Lung (tissue), 12 donors: ENCODE results near the gene ZBTB42. TPM values are rescaled to one million over a fixed set of nuclear protein-coding genes. Genes with fewer than 3 reads are reported as not detected.

ENCODE experiments used
- ATAC-seq: fragments of 200-7000 bp; cut with Tn5 transposase; one replicate; pipeline ENCODE4 v1.9.1; 2020; ENCODE audit warnings: moderate number of reproducible peaks; ENCODE audit not compliant: insufficient read depth, low FRiP score
- DNase-seq, 3 donors: peaks; one replicate each; pipeline ENCODE4 v3.0.0-alpha.2; 2013 to 2017
- H3K27ac ChIP-seq, 2 donors: one replicate each; pipeline ENCODE4 v1.5.1; 2013; ENCODE audit warnings: mild to moderate bottlenecking in 2 of 2, moderate library complexity in 2 of 2, control low read depth in 1 of 2, inconsistent platforms in 1 of 2, low read depth in 1 of 2, low read length in 1 of 2
- H3K27me3 ChIP-seq, 3 donors: one replicate each; pipeline ENCODE4 v1.5.1; 2013; ENCODE audit warnings: low read length in 2 of 3; ENCODE audit not compliant: control insufficient read depth in 3 of 3, insufficient read depth in 3 of 3
- H3K36me3 ChIP-seq, 4 donors: one replicate each; pipeline ENCODE4 v1.5.1; 2013; ENCODE audit warnings: low read length in 4 of 4, mild to moderate bottlenecking in 1 of 4, moderate library complexity in 1 of 4; ENCODE audit not compliant: control insufficient read depth in 4 of 4, insufficient read depth in 4 of 4
- H3K4me1 ChIP-seq, 5 donors: one replicate each; pipeline ENCODE4 v1.5.1; 2013; ENCODE audit warnings: low read length in 5 of 5, mild to moderate bottlenecking in 2 of 5, moderate library complexity in 1 of 5; ENCODE audit not compliant: control insufficient read depth in 5 of 5, insufficient read depth in 5 of 5
- H3K4me3 ChIP-seq: one replicate; pipeline ENCODE4 v1.5.1; 2013; ENCODE audit warnings: mild to moderate bottlenecking, control low read depth, moderate library complexity
- H3K9ac ChIP-seq, 2 donors: one replicate each; pipeline ENCODE4 v1.5.1; 2013; ENCODE audit warnings: low read length in 2 of 2, control low read depth in 1 of 2; ENCODE audit not compliant: insufficient read depth in 1 of 2
- H3K9me3 ChIP-seq, 4 donors: one replicate each; pipeline ENCODE4 v1.5.1; 2013; ENCODE audit warnings: low read length in 3 of 4, mild to moderate bottlenecking in 1 of 4, moderate library complexity in 1 of 4; ENCODE audit not compliant: control insufficient read depth in 4 of 4, insufficient read depth in 3 of 4
- WGBS, 2 donors: extraction: QIAGEN DNeasy Blood & Tissue Kit; methylation state at CpG; one replicate each; pipeline ENCODE4 v1.1.7; 2013; 5-methylcytosine and 5-hydroxymethylcytosine counted together
- polyA plus RNA-seq, 2 donors: library from polyadenylated mRNA; stranded (reverse); fragments of 200-250 nt; gene quantifications; one replicate each; pipeline ENCODE4 v1.2.1, GENCODE V29; 2013
- total RNA-seq, 2 donors: library from RNA; depleted of rRNA in 1 of 2; stranded (reverse); fragments of >200 nt in 1 of 2; gene quantifications; one replicate each; pipeline ENCODE4 v1.2.1, GENCODE V29; 2014 to 2021
- TF ChIP-seq, protein P1 (sequence below): IDR thresholded peaks from 2 replicates; pipeline ENCODE4 v1.5.1; 2012; ENCODE audit warnings: mild to moderate bottlenecking; ENCODE audit errors: control extremely low read depth, extremely low read depth
- donor health status: control.
- donor health status: control.
- donor health status: Bipolar disorder and iron deficiency.
- donor health status: healthy.
- donor health status: DM: yes; HTN: yes; CAD: no.

The ZBTB42 gene
- total and polyA plus RNA-seq, 4 donors = 10.2 to 18.6 (median 11.7) TPM

DNA sequence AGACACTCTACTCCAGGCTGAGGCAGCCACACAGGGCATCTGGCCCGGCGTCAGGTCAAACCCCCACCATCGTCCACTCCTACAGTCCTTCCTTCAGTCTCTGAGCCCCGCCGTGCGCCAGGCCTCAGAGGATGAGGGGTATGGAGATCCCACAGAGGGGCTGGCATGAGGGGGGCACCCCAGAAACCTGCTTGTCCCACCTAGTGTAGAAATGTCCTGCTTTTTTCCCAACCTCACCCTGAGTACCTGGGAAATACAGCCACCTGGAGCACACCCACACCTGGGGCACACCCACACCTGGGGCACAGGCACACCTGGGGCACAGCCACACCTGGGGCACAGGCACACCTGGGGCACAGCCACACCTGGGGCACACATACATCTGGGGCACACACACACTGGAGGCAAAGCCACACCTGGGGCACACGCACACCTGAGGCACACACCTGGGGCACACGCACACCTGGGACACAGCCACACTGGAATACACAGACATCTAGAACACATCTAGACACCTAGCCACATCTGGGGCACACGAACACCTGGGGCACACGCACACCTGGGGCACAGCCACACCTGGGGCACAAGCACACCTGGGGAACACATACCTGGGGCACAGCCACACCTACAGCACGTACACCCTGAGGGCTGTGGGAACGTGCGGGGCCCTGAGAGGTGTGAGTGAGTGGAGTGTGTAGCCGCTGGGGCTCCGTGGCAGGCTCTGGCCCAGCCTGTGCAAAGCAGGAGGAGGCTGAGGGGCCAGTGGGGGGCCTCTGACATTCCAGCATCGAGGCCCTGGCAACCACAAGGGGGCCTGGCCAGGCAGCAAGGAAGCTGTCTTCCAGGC lies 23.7 kb upstream of the ZBTB42 start:
- no peaks in the 10 kb centered on the region for H3K27me3 ChIP-seq
- H3K36me3 ChIP-seq = peaks cover 0 to 78% (median 15%) of the 10 kb centered on the region in 4 donors
- peaks cover 0 to 15% (median 0%) of the 10 kb centered on the region in 5 donors for H3K4me1 ChIP-seq
- TF ChIP-seq, protein P1, sequence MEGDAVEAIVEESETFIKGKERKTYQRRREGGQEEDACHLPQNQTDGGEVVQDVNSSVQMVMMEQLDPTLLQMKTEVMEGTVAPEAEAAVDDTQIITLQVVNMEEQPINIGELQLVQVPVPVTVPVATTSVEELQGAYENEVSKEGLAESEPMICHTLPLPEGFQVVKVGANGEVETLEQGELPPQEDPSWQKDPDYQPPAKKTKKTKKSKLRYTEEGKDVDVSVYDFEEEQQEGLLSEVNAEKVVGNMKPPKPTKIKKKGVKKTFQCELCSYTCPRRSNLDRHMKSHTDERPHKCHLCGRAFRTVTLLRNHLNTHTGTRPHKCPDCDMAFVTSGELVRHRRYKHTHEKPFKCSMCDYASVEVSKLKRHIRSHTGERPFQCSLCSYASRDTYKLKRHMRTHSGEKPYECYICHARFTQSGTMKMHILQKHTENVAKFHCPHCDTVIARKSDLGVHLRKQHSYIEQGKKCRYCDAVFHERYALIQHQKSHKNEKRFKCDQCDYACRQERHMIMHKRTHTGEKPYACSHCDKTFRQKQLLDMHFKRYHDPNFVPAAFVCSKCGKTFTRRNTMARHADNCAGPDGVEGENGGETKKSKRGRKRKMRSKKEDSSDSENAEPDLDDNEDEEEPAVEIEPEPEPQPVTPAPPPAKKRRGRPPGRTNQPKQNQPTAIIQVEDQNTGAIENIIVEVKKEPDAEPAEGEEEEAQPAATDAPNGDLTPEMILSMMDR = no peak
- H3K4me3 ChIP-seq = no peak overlapping the region
- no peak overlapping the region for H3K27ac ChIP-seq
- 84 to 94% methylated on average over 15 to 16 of the region's 16 CpGs for WGBS, 2 donors
- DNase-seq (peak; percentile 51 to 74 (median 59)), ATAC-seq (no peak)
- no peak overlapping the region for H3K9ac ChIP-seq
- H3K9me3 ChIP-seq = peaks cover 0 to under 1% (median 0%) of the 10 kb centered on the region in 4 donors

GRCh38 chr14:104777808-104778249 lies 23.1 kb upstream of the ZBTB42 start:
- H3K9ac ChIP-seq = no peak overlapping the region
- peaks cover 0 to 78% (median 11%) of the 10 kb centered on the region in 4 donors for H3K36me3 ChIP-seq
- H3K27me3 ChIP-seq = no peaks in the 10 kb centered on the region
- DNase-seq (no peak), ATAC-seq (no peak)
- WGBS, 2 donors = 84 to 88% methylated on average over 15 of the region's 15 CpGs
- no peak overlapping the region for H3K4me3 ChIP-seq
- H3K9me3 ChIP-seq = no peaks in the 10 kb centered on the region
- H3K27ac ChIP-seq = no peak overlapping the region
- TF ChIP-seq, protein P1 = no peak
- H3K4me1 ChIP-seq = peaks cover 0 to 15% (median 0%) of the 10 kb centered on the region in 5 donors

GRCh38 chr14:104778694-104779331 lies 22.1 kb upstream of the ZBTB42 start:
- ATAC-seq (no peak), DNase-seq (no peak)
- no peaks in the 10 kb centered on the region for H3K27me3 ChIP-seq
- no peaks in the 10 kb centered on the region for H3K9me3 ChIP-seq
- peaks cover 0 to 20% (median 0%) of the 10 kb centered on the region in 5 donors for H3K4me1 ChIP-seq
- TF ChIP-seq, protein P1 = no peak
- H3K36me3 ChIP-seq = peaks cover 0 to 75% (median 8%) of the 10 kb centered on the region in 4 donors
- no peak overlapping the region for H3K4me3 ChIP-seq
- H3K9ac ChIP-seq = no peak overlapping the region
- WGBS, 2 donors = 89 to 91% methylated on average over 14 to 15 of the region's 15 CpGs
- no peak overlapping the region for H3K27ac ChIP-seq
